ENCODE results near the gene CLEC5A.

The CLEC5A gene

GRCh38 chr7:141920281-141920680, 26.5 kb downstream of the CLEC5A start:
- H3K4me1 ChIP-seq (ENCODE audit: low read length) = peaks cover 8% of the 10 kb centered on the region
- no peak overlapping the region for H3K4me2 ChIP-seq (ENCODE audit: low read length)
- H3K79me2 ChIP-seq (ENCODE audit: low read length) = no peaks in the 10 kb centered on the region
- no peak overlapping the region for H3K4me3 ChIP-seq (ENCODE audit: low read length)
- no peaks in the 10 kb centered on the region for H3K27me3 ChIP-seq (ENCODE audit: low read depth, low read length)
- no peak overlapping the region for H3K27ac ChIP-seq (ENCODE audit: low read length)
- H4K20me1 ChIP-seq (ENCODE audit: insufficient read depth, low read length) = no peaks in the 10 kb centered on the region
- H3K9me3 ChIP-seq (ENCODE audit: insufficient read depth, low read length) = no peaks in the 10 kb centered on the region
- no peak overlapping the region for H2AFZ ChIP-seq (ENCODE audit: low read depth, low read length)
- H3K9ac ChIP-seq (ENCODE audit: low read length) = no peak overlapping the region
- TF ChIP-seq CTCF (IDR thresholded peaks at IDR 0.05; ENCODE audit: low read depth, low read length) (no peak), EZH2phosphoT487 (IDR thresholded peaks at IDR 0.05; ENCODE audit: low read depth) (no peak)
- no peaks in the 10 kb centered on the region for H3K36me3 ChIP-seq (replicated peaks; ENCODE audit: low read depth, low read length)

- no peaks in the 10 kb centered on the region for H4K20me1 ChIP-seq (ENCODE audit: insufficient read depth, low read length)
- H3K4me1 ChIP-seq (ENCODE audit: low read length) = peaks cover 13% of the 10 kb centered on the region
- no peak within 1 kb of the TSS for H3K9ac ChIP-seq (ENCODE audit: low read length)
- no peak within 1 kb of the TSS for H2AFZ ChIP-seq (ENCODE audit: low read depth, low read length)
- no peaks in the 10 kb centered on the region for H3K9me3 ChIP-seq (ENCODE audit: insufficient read depth, low read length)
- no peaks in the 10 kb centered on the region for H3K79me2 ChIP-seq (ENCODE audit: low read length)
- TF ChIP-seq CTCF (IDR thresholded peaks at IDR 0.05; ENCODE audit: low read depth, low read length) = no peak
- TF ChIP-seq EZH2phosphoT487 (IDR thresholded peaks at IDR 0.05; ENCODE audit: low read depth) = no peak
- H3K27me3 ChIP-seq (ENCODE audit: low read depth, low read length) = no peaks in the 10 kb centered on the region
- no peak within 1 kb of the TSS for H3K4me3 ChIP-seq (ENCODE audit: low read length)
- no peak within 1 kb of the TSS for H3K27ac ChIP-seq (ENCODE audit: low read length)
- H3K36me3 ChIP-seq (replicated peaks; ENCODE audit: low read depth, low read length) = no peaks in the 10 kb centered on the region
- H3K4me2 ChIP-seq (ENCODE audit: low read length) = peak within 1 kb of the TSS; percentile 43
These were observed 30.7 kb downstream of the CLEC5A start, which contains the start of gene OR9A4 for GRCh38 chr7:141916099-141916498. Gene OR9A4 (plus strand): TSS chr7:141916399. CDS start chr7:141918876, 2,477 bp downstream.

- Histone ChIP-seq H4K20me1 (ENCODE audit: insufficient read depth, low read length) (no peaks in the 10 kb centered on the region), H2AFZ (ENCODE audit: low read depth, low read length) (no peak overlapping the region), H3K79me2 (ENCODE audit: low read length) (no peaks in the 10 kb centered on the region), H3K4me2 (ENCODE audit: low read length) (peak overlapping the region; percentile 43), H3K9me3 (ENCODE audit: insufficient read depth, low read length) (no peaks in the 10 kb centered on the region), H3K27me3 (ENCODE audit: low read depth, low read length) (no peaks in the 10 kb centered on the region), H3K4me3 (ENCODE audit: low read length) (no peak overlapping the region), H3K9ac (ENCODE audit: low read length) (no peak overlapping the region), H3K4me1 (ENCODE audit: low read length) (peaks cover 13% of the 10 kb centered on the region), H3K27ac (ENCODE audit: low read length) (no peak overlapping the region), H3K36me3 (replicated peaks; ENCODE audit: low read depth, low read length) (no peaks in the 10 kb centered on the region)
- TF ChIP-seq EZH2phosphoT487 (IDR thresholded peaks at IDR 0.05; ENCODE audit: low read depth) (no peak), CTCF (IDR thresholded peaks at IDR 0.05; ENCODE audit: low read depth, low read length) (no peak)
These were observed 31.2 kb downstream of the CLEC5A start for GRCh38 chr7:141915565-141915964.

GRCh38 chr7:141911391-141911790, 35.4 kb downstream of the CLEC5A start:
- H3K79me2 ChIP-seq (ENCODE audit: low read length) = no peaks in the 10 kb centered on the region
- no peak overlapping the region for H3K9ac ChIP-seq (ENCODE audit: low read length)
- no peak overlapping the region for H3K27ac ChIP-seq (ENCODE audit: low read length)
- H2AFZ ChIP-seq (ENCODE audit: low read depth, low read length) = no peak overlapping the region
- TF ChIP-seq EZH2phosphoT487 (IDR thresholded peaks at IDR 0.05; ENCODE audit: low read depth) (no peak), CTCF (IDR thresholded peaks at IDR 0.05; ENCODE audit: low read depth, low read length) (no peak)
- no peaks in the 10 kb centered on the region; the same call in 1 of the 2 replicates for H3K27me3 ChIP-seq (ENCODE audit: low read depth, low read length)
- no peaks in the 10 kb centered on the region for H3K36me3 ChIP-seq (replicated peaks; ENCODE audit: low read depth, low read length)
- no peak overlapping the region for H3K4me3 ChIP-seq (ENCODE audit: low read length)
- peaks cover 16% of the 10 kb centered on the region for H3K4me1 ChIP-seq (ENCODE audit: low read length)
- H3K4me2 ChIP-seq (ENCODE audit: low read length) = no peak overlapping the region
- H4K20me1 ChIP-seq (ENCODE audit: insufficient read depth, low read length) = no peaks in the 10 kb centered on the region
- H3K9me3 ChIP-seq (ENCODE audit: insufficient read depth, low read length) = no peaks in the 10 kb centered on the region
